Islet of Langerhans (tissue), 1 donor: ENCODE measurements around the gene PRKCH.
A peak's percentile ranks its signal among the peaks of the same experiment; 100 is the strongest.
"Not testable (repeated sequence)": the region's sequence is repeated elsewhere in the genome, so short reads cannot be mapped to it uniquely, and the experiment has no call there.

ENCODE experiments used
- FAIRE-seq: peaks from one replicate; lab custom pipeline; 2011; peaks lifted over from hg19 to GRCh38; lab: Jason Lieb, UNC

Gene PRKCH

DNA sequence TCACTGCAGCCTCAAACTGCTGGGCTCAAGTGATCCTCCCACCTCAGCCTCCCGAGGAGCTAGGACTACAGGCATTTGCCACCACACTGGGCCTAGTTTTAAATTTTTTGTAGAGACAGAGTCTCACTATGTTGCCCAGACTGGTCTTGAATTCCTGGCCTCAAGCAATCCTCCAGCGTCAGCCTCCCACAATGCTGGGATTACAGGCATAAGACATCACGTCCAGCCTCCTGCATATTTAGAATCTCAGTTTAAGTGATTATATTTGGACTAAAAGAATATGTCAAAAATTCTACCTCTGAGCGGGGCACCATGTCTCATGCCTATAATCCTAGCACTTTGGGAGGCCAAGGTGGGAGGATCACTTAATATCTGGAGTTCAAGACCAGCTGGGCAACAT lies 12.7 kb upstream of the PRKCH start:
- FAIRE-seq = not testable (repeated sequence)

DNA sequence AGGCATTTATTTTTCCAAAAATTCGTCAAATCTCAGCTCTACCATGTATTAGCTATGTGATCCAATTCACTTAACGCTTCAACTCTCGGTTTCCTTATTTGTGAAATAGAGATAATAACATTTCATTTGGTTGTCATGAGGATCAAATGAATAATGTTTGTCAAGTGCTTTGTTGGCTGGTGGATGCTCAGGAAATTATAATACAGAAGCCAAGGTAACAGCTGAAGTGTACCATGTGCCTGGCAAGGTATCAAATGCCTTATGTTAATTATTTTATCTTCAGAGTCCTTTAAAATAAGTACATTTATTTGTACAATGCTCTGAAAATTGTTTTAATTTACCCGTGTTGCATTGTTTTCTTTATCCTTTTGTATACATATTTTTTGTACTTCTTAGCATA lies 6.1 kb upstream of the PRKCH start:
- no peak for FAIRE-seq

DNA sequence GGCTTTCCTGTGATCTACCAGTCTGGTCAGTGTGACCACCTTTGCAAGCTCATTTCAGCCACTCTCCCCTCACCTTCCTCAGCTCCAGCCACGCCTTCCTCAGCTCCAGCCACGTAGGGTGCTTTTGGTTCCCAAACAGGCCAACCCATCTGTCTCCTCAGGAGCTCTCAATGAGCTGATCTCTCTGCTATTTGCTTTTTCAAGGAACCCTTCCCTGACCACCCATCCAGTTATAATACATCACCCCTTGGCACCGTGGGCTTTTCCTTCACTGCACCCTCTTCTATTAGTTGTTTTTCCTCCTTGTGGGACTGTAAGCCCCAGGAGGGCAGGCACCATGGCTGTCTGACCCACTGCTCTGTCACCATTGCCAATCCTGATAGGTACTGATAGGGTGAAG lies 2.3 kb upstream of the PRKCH start:
- no peak for FAIRE-seq

DNA sequence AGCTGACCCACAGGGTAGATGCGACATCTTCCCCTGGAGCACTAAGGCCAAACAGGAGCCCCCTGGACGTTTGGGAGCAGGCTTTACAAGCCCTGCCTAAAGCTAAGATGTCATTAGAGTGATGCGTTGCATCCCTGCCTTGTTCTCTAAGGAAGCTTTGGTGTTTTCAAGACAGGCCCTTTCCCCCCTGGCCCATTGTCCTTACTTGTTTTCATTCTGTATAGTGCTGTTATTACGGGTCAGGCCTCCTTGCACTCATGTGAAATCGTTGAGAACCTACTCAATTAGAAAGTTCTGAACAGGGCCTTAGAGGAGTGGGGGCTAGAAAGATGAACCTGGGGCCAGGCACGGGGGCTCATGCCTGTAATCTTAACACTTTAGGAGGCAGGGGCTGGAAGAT lies 1.7 kb upstream of the PRKCH start:
- no peak for FAIRE-seq

DNA sequence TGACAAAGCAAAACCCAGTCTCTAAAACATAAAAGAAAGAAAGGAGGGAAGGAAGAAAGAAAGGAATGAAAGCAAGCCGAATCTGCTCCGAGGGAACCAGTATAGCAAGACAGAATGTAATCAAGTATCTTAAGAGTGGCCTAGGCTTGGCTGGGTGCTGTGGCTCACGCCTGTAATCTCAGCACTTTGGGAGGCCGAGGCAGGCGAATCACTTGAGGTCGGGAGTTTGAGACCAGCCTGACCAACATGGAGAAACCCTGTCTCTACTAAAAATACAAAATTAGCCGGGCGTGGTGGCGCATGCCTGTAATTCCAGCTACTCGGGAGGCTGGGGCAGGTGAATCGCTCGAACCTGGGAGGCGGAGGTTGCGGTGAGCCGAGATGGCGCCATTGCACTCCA lies 1.2 kb upstream of the PRKCH start:
- not testable (repeated sequence) for FAIRE-seq

DNA sequence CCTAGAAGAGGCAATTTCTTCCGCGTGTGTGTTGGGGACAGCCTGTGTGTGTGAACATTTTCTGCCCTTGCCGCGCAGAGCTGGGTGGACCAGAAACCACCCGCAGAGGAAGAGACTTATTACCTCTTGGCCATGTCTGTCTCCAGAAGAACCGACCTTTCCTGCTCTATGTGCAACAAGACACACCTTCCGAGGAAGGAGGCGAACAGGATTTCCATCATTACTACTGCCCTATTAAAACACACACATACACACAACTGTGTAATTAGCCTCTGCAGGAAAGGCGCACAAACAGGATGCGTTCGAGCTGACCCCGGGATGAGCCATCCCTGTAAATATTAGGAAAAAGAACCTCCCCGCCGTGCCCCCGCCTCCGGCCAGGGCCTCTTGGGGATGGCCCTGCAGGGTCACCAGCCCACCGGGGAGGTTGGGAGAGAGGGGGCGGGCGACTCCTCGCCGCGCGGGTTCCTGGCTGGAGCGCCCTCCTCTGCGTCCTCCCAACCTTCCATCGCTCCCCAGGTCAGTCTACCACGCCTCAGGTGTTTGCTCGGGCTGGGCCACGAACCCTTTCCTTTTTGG lies 484 bp upstream of the PRKCH start:
- no peak for FAIRE-seq

DNA sequence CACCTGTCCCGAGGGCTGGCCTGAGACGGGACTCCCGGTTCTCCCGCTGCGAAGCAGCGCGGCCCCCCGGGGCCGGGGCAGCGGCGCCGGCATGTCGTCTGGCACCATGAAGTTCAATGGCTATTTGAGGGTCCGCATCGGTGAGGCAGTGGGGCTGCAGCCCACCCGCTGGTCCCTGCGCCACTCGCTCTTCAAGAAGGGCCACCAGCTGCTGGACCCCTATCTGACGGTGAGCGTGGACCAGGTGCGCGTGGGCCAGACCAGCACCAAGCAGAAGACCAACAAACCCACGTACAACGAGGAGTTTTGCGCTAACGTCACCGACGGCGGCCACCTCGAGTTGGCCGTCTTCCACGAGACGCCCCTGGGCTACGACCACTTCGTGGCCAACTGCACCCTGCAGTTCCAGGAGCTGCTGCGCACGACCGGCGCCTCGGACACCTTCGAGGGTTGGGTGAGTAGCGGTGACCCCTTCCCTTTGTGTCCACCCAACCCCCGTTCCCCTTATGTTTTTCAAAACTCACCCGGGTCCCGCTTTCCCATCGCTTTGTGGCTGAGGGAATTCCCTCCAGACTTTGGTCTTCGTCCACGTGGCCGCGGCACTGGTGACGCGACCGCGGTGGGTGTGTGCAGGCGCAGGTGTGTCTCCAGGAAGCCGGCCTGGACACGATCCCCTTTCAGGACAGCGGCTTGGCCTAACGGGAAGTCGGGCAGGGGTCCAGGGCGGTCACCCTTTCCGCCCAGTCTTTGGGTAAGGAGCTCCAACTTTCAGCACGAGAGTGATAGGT lies 826 bp downstream of the PRKCH start:
- FAIRE-seq = no peak

DNA sequence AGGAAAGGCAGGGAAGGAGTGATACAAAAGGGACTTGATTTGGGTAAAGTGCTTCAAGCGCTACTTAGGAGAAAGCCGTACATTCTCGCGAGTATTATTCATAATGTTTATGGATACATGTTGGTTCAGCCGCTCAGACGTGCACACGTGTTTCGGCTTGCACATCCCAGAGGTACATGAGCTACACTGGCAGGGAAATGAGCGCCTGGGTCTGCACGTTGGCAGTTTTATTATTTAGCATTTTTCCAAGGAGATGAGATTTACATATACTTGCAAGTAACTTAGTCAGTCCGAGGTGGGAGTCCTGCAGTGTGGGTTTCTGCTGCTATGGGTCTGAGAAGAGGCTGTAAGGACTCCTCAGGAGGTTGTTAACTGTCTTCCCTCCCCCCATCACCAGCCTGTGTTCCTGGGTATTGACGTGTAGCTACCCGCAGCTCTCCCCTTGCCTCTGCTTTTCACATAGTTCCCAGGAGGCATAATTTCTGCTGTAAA lies 1.5 kb downstream of the PRKCH start:
- peak; percentile 70 for FAIRE-seq

DNA sequence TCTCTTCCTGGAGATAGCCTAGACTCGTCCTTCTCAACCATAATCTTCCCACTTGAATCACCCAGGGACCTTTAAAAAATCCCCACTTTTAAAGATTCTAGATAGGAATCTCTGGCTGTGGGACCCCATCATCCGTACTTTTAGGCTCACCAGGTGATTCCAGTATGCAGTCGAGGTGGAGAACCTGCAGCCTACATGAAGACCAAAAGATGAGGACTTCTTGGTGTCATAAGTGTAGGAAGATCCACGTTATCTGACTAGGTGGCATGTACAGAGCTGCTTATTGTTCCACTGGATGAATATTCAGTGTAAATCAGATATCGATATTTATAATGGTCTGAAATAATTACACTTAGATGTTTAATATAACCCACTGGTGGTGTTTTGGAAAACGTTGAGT lies 2.6 kb downstream of the PRKCH start:
- FAIRE-seq = no peak

DNA sequence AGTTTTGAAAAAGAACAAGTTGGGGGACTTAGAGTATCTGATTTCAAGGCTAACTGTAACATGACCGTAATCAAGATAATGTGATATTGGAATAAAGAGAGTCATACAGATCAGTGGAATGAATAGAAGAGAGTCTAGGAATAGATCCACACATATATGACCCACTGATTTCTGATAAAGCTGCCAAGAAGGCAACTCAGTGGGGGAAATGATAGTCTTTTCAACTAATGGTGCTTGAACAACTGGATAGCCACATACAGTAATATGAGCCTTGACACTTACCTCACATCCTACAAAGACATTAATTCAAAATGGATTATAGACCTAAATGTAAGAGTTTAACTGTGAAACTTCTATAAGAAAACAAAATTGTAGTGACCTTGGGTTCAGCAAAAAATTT lies 3.8 kb downstream of the PRKCH start:
- FAIRE-seq = no peak

DNA sequence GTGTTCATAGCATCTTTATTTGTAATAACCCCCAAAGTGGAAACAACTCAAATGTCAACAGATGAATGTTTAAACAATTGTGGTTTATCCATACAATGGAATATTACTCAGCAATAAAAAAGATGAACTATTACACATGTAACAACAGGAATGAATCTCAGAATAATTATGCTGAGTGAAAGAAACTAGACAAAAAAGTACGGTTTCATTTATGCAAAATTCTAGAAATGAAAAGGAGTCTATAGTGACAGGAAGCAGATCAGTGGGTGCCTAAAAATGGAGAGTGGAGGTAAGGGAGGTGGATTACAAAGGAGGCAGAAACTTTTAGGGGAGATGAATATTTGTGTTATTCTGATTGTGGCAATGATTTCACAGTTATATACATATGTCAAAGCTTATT lies 4.8 kb downstream of the PRKCH start:
- FAIRE-seq = no peak

DNA sequence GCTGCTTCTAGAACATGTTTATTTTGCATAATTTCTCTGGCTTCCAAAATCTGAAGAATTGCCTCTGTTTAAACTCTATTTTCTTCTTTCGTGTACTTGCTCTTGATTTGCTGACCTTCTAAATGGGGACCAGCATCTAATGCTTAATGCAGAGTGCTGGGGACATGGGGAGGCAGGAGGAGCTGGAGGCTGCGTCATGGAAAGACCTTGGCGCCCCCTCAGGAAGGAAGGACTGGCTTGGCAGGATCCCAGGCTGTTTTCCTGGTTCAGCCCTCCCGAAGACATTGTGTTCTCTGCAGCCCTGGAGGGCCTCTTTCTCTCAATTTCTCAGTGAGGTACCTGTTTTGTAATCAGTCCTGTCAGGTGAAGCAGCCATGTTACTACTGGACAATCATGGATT lies 5.5 kb downstream of the PRKCH start:
- no peak for FAIRE-seq

DNA sequence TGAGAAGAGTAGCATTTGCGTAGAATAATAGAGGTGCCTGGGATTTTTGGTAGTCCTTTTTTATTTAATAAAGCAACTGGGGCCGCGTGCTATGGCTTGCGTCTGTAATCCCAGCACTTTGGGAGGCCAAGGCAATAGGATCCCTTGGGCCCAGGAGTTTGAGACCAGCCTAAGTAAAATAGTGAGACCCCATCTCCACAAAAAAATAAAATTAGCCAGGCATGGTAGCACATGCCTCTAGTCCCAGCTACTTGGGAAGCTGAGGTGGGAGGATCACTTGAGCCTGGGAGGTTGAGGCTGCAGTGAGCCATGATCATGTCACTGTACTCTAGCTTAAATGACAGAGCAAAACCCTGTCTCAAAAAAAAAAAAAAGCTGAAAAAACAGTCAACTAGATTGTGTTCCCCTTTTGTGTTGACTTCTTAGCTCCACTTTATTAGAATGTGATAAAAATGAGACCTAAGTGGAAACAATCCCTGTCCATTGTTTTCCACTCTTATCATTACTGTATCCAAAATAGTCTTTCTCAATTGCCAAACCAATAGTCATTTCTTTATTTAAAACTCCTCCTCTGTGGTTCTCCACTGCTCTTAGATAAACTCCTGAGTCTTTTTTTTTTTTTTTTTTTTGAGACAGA lies 7.4 kb downstream of the PRKCH start:
- FAIRE-seq = no peak

DNA sequence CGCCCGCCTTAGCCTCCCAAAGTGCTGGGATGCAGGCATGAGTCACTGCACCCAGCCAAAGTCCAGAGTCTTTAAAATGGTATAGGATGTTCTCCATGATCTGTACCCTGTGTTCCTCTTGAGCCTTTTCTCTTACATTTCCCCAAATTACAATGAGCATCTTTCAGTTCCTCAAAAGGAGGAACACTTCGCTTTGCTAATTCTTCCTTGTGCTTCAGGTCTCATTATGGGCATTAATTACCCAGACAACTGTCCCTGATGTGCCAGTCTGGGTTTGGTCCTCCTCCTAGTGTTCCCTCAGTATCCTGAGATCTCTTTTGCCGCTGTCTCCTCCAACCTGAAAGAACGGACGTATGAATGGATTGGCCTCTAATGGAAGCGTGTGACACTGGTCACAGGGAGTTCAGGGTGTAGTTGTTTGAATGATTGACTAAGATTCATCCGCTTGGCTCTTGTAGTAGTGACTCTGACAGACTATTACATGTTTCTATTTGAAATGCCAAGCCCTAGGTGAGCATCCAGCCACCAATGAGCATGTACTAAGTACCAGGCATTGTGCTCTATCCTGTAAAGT lies 8.2 kb downstream of the PRKCH start:
- no peak for FAIRE-seq

DNA sequence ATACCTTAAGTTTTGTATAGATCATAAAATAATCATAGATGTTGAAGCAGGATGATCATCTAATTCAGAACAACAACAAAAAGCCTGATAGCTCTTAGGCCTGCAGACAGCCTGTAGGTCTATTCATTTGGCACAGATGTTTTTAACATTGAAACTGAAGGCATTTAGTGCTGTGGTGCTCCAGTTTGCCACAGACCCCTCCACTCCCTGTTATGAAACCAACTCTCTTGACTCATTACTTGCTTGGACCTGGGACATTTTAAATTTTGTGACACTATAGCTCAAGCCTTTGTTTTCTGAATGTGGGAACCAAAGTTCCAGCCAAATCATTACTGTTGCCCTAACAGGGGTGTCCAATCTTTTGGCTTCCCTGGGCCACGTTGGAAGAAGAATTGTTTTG lies 9.1 kb downstream of the PRKCH start:
- FAIRE-seq = no peak

DNA sequence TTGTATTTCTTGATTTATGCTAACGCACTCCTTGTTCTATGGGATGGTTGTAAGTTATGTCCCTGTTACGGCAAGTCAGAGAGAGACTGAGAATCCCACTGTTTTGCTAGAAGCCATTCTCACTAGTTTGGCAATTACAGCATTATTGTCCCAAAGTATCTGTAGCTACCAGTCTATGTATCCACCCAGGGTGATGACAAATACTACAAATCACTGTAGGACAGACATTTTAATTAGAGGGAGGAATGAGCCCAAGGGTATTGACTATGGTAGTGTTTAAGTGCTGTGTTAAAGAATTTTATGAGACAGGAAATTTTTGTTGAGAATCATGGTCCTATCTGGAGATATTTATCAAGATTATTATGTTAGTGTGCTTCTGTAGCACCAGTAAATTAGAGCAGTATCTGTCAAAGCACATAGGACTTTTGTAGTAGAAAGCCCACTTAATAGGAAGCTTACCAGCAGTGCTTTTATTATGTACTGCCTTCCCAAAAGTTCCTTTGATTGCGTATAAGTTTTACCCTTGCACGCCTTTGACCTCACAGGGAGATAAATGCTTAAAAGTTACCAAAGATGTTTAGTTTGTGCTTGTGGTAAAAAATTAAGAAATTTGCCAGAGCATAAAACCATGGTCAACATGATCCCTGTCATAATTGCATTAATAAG lies 10.7 kb downstream of the PRKCH start:
- FAIRE-seq = no peak

DNA sequence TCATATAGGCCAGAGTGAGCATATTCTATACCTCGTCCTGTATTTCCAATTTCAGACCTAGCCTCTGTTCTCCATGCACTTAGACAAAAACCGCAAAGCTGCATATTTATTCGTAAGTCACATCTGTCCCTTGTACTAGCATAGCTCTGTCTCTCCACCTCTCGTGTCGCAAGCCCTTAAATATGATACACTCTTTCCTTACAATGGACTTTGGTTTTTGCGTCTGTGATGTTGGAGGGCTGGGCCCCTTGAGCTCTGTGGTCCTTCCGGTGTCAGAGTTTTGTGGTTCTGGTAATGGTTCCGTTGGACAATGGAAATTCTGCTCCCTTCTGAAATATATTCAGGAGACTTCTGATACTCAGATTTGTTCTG lies 11.3 kb downstream of the PRKCH start:
- FAIRE-seq = no peak

DNA sequence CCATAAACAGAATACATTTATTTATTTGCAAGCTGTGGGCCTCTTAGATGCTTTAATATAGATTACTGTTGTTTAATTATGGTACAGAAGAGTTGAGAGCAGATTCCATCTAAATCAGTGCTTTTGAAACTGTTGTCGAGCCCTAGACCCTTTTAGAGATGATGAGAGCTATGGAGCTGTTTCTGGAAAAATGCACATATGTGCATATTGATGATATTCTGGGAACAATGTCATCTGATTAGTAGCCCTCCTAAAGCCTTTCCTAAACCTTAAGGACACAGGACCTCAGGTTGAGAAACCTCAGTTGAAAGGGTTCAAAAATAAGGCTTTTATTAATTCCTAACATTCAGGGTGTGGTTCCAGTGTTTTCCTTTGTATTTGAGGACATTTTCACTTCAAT lies 11.7 kb downstream of the PRKCH start:
- FAIRE-seq = no peak

DNA sequence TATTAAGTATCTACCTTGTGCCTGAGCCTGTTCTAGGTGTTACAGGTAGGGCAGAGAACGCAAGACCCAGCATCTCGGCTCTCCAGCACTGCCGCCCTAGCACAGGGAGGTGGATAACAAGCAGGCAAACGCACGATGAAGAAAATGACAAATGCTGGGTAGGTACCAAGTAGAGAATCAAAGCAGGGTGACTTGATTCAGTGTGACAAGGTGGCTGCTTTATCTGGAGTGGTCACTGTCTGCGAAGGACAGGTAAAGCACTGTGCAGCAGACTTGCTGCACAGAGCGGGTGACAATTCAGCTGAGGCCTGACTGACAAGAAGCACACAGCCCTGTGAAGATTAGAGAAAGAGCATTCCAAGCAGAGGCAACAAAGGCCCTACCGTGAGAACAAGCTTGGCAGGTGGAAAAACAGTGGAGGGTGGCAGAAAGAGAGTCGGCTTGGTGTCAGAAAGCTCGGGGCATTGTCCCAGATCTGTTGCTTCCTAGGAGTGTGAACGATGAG lies 12.9 kb downstream of the PRKCH start:
- no peak for FAIRE-seq

DNA sequence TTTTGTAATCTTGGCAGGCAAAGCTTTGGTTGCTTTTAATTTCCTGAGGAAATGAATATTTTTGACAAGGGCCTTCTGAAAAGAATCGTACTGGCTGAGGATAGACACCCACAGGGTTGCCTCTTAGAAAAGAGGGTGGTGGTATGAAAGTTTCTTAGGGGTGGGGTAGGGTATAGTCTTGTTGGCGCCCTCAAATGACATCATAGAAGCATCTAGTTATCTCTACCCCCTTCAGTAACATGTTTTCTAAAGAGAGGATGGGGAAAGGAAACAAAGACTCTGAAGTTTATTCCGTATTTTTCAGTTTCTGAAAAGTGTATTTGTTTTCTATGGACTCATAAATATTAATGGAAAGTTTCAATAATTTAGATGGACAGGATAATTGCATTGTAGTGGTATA lies 13.7 kb downstream of the PRKCH start:
- FAIRE-seq = no peak

DNA sequence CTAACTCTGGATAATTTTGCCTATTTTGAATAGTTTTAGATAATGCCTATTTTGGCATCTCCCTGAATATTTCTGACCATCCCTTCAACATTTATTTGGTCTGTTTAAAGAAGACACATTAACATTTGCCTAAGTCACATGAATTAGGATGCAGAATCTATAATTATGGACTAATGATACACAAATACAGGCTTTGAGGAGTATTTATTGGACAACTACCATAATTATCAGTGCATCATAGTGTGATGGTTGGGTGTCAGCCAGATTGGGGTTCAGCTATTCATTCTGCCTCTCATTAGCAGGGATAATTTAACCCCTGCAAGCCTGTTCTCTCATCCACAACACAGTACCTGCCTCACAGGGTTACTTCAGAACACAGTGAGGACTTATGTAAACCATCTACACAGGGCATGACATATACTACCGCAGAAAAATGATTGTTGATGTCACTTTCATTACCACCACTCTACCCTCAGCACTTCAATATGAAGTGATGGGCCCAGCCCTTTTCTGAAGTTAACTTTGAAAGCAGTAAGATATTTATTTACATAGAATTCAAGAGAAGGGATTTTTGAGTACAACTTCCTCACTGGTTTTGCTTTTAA lies 14.4 kb downstream of the PRKCH start:
- FAIRE-seq = no peak

DNA sequence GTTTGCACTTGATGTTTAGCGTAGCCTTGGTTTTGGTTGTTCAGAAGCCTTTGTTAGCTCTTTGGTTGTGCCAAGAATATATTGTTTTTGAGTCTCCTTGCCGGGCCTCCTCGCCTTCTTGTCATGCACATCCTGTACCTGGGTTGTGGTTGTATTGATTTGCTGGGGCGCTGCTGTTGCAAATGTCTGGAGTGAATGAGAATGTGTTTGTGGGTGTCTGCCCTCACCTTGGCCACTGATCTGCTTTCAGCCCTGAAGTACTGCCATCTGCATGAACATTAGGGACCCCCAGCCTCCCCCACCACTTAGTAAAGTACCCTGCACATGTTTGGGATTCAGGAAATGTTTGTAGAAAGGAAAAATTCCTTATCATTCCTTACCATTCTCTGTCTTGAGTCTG lies 16.5 kb downstream of the PRKCH start:
- FAIRE-seq = no peak
